Vagina (tissue), 2 donors: ENCODE results near the gene INHBA.

Experiments used
- CTCF ChIP-seq, 3 experiments: fragments of 450-650 bp in 2 of 3; fragments of 200-600 bp in 1 of 3; sonication (generic) in 1 of 3; IDR thresholded peaks; one replicate each; pipeline ENCODE4 v1.5.1; 2017 to 2019; ENCODE audit warnings: antibody characterized with exemption in 3 of 3, mild to moderate bottlenecking in 2 of 3, moderate library complexity in 2 of 3
- POLR2A ChIP-seq, 2 donors: fragments of 450-650 bp; IDR thresholded peaks; one replicate each; pipeline ENCODE4 v1.6.1; 2017; ENCODE audit warnings: antibody characterized with exemption in 2 of 2, mild to moderate bottlenecking in 2 of 2, moderate library complexity in 2 of 2
- POLR2AphosphoS5 ChIP-seq, 2 donors: sonication (generic); formaldehyde crosslinking; IDR thresholded peaks; one replicate each; pipeline ENCODE4 v1.9.0; 2017; ENCODE audit warnings: antibody characterized with exemption in 2 of 2, mild to moderate bottlenecking in 2 of 2, low read depth in 1 of 2; ENCODE audit not compliant: insufficient read depth in 1 of 2

GRCh38 chr7:41711283-41712064 is 8.6 kb upstream of the INHBA start:
- TF ChIP-seq POLR2A (IDR thresholded peaks at IDR 0.05) (no peak), CTCF (IDR thresholded peaks at IDR 0.05) (no peak), POLR2AphosphoS5 (IDR thresholded peaks at IDR 0.05; ENCODE audit: insufficient read depth in 1 of 2, low read depth in 1 of 2) (no peak)
